Stimulated activated CD4-positive, alpha-beta T cell treated with anti-CD3 and anti-CD28 coated beads, Interleukin-12 subunit alpha, Interleukin-12 subunit beta, amount 100 ng/mL, for 48 hours (primary cell): ENCODE measurements around the gene TEX44.
"Not testable (repeated sequence)": the region's sequence is repeated elsewhere in the genome, so short reads cannot be mapped to it uniquely, and the experiment has no call there.

Source experiments
- DNase-seq, 3 donors: peaks; one replicate each; pipeline ENCODE4 v3.0.0-alpha.2; 2020; ENCODE audit warnings: low read depth in 2 of 3, low spot score in 1 of 3

The TEX44 gene

DNA sequence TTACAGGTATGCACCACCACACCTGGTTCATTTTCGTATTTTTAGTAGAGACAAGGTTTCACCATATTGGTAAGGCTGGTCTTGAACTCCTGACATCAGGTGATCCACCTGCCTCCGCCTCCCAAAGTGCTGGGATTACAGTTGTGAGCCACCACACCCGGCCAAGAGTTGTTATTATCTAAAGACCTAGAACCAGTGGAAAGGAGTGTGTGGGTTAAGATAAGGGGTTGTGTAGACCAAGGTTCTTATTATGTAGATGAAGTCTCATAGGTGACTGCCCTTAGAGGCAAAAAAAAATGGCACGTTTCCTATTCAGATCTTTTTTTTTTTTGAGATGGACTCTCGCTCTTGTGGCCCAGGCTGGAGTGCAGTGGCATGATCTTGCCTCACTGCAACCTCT lies 21.7 kb upstream of the TEX44 start:
- not testable (repeated sequence) for DNase-seq

DNA sequence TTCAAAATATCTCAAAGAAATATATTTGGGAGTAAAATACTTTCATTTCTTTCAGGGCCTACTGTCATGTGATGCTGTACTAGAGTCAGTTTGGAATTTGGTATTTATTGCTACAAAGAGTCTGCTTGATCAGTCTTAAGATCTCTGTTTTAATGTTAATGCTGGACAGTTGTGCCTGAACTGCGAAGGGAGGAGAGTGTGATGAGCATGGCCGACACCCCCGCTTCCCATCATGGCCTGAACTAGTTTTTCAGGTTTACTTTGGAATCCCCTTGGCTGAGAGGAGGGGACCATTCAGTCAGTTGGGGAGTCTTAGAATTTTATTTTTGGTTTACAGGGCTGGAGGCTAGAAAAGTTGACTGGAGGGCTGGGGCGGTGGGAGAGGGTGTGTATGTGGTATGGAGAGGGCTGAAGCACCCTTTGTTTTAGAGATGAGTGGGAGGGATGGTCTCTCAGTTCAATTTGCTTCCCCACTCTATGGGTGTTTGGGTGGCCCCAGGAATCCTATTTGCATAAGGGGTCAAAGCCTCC lies 20.9 kb upstream of the TEX44 start:
- DNase-seq: no peak

DNA sequence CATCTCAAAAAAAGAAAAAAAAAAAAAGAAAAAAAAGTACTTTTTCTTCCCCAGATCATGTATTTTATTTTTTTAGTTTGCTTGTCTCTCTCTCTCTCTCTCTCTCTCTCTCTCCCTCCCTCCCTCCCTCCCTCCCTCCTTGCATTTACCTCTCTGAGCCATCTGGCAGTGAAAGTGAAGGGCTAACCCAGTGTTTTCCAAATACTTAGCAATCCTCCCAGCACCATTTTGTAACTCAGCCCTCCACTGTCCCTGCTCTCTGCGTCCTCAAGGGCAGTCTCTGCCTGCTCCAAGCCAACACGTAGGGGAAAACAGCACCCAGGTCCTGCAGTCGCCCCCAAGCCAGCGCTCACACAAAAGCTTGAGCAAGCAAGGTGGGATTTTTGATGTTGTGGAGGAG lies 19.6 kb upstream of the TEX44 start:
- DNase-seq: no peak

DNA sequence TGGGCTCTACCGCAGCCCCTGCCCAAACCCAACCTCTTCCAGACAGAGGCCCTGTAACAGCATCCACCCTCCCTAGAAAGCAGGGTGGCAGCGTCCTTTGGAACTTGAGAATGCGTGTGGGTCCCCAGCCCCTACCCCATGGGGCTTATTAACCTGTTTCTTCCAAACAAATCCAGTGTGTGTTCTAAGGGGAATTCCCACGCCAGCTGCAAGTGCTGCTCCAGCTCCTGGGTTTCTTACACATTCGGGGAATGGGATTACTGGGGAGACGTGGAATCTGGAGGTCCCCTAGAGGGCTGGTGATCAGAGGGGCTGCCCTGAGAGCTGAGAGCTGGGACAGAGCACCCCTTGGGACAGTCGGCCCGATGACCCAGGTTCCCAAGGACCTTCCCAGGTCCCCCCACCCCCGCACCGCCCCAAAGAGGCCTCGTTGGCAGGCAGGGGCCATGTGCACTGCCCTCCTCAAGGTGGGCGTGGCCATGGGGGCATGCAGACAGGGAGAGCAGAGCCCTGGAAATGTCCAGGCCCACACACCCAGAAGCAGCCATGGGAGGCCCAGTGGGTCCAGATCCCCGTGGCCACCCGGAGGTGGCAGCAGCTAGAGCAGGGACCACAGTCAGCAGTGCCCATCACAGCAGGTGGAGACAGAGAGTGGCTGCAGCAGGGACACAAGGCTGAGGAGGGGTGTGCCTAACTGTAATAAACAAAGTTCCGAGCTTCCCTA lies 18.8 kb upstream of the TEX44 start:
- DNase-seq: no peak

DNA sequence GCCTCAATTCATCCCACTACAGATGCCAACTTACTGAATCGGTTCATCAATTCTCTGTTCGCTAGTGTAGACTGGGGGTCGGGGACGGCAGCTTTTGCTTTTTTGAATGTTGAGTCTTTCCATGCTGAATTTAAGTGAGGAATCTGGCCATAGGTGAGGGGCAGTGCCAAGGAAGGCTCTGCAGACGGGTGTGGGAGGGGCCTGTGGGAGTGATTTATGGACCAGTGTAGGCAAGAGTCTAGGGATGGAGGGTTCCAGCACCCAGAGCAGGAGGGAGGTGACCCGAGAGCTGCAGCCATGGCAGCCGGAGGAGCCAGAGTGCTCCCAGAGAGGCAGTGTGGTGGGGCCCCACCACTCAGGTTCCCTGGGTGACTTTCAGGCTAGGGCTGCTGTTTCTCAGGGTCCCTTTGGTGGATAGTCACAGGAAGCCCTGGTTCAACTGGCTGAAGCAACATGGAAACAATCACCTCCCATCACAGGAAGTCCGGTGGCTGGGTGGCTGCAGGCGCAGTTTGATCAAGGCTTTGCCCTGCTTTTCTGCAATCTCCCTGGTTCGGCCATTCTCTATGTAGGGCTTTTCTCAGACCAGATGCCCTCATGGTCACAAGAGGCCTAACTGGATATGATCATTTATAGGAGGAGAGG lies 16.9 kb upstream of the TEX44 start:
- DNase-seq: no peak

DNA sequence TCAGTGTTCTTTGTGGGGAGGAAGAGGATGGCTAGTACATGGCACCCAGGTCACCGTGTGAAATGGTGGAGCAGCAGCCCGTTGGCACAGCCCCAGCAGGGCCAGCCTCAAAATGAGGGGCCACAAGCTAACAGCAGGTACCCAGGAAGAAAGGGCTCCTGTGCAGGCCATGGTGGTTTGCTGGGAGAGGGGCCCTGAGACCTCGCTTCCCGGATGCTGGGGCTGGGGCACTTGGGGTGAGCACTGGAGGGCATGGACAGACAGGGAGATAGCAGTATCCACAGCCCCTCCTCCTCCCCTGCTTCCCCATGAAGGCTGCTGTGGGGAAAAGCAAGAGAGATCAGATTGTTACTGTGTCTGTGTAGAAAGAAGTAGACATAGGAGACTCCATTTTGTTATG lies 16.2 kb upstream of the TEX44 start:
- no peak for DNase-seq

DNA sequence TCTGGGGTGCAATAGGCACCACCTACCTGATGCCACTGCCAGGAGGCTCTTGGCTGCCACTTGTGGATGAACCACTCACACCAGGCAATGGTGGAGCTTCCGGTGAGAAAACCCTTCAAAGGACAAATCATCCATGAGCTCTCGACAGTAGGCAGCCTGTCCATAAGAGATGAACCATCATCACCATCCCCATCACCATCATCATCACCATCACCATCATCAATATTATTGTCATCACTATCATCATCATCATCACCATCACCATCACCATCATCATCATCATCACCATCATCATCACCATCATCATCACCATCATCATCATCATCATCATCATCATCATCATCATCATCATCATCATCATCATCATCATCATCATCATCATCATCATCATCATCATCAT lies 14.0 kb upstream of the TEX44 start:
- not testable (repeated sequence) for DNase-seq

DNA sequence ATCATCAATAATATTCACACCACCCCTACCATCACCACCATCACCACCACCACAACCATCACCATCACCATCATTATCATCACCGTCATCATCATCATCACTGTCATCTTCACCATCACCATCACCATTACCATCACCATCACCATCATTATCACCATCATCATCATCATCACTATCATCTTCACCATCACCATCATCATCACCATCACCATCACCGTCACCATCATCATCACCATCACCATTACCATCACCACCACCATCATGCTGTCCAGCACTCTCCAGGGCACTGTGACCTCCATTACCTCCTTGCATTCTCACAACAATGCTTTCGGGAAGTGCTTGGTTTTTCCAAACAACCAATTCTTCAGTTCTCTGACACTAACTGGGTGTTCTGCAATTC lies 13.1 kb upstream of the TEX44 start:
- no peak for DNase-seq

DNA sequence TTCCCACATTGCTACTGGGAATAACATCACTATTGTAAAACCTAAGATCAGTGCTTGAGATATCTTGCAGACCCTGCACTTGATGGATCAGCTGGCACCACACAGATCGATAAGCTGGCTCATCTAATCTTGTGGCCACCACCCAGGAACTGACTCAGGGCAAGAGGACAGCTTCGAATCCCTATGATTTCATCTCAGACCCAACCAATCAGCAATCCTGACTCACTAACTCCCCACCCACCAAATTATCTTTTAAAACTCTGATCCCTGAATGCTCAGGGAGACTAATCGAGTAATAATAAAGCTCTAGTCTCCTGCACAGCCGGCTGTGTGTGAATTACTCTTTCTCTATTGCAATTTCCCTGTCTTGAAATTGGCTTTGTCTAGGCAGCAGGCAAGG lies 11.3 kb upstream of the TEX44 start:
- DNase-seq: no peak

DNA sequence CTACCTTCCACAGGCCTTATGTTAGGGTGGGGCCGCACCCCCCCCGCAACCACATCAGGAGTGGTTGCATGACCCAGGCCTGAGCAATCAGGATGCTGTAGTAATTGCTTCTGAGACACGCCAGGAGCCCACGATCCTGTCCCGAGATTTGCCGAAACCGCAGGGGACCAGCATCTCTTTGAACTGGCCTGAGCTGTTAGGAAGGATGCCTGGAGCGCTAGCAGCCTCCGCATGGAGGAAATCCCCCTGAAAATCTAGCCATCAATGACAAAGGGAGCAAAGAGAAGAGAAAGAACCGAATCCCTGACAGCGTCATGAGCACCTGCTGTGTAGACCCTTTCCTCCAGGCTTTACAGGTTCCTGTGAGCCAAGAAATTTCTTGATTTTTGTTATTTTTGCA lies 8.7 kb upstream of the TEX44 start:
- DNase-seq: no peak

DNA sequence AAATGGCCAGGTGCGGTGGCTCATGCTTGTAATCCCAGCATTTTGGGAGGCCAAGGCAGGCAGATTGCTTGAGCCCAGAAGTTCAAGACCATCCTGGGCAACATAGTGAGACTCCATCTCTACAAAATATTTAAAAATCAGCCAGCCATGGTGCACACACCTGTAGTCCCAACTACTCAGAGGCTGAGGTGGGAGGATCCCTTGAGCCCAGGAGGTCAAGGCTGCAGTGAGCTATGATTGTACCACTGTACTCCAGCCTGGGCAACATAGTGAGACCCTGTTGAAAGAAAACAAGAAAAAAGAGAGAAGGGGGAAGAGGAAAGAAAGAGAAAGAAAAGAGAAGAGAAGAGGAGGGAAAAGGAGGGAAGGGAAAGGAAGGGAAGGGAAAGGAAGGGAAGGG lies 4.9 kb upstream of the TEX44 start:
- not testable (repeated sequence) for DNase-seq

DNA sequence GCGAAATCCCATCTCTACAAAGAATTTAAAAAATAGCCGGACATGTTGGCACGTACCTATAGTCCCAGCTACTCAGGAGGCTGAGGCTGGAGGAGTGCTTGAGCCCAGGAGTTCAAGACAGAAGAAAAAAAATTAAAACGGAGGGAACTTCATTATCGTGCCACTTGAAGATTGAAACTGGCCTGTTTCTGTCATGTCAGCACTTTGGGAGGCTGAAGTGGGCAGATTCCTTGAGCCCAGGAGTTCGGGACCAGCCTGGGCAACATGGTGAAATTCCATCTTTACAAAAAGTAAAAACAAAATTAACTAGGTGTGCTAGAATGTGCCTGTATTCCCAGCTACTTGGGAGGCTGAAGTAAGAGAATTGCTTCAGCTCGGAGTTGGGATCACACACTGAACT lies 3.0 kb upstream of the TEX44 start:
- no peak for DNase-seq

DNA sequence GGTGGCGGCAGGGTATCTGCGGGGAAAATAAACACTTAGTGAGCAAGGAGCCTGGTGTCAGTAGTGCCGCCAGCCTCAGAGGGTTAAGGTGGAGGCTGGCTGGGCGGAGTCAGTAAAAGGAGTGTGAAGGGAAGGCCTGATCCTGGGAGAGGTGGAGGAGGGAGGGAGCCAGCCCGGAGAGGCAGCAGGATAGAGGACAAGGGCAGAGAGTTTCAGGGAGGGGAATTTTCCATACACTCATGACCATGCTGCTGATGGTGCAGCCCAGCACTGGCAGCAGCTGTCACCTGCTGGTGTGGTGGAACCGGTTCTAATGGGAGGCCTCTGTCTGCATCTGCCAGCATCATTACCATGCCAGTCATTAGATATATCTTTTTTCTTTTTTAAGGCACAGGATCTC lies 2.0 kb upstream of the TEX44 start:
- no peak for DNase-seq

DNA sequence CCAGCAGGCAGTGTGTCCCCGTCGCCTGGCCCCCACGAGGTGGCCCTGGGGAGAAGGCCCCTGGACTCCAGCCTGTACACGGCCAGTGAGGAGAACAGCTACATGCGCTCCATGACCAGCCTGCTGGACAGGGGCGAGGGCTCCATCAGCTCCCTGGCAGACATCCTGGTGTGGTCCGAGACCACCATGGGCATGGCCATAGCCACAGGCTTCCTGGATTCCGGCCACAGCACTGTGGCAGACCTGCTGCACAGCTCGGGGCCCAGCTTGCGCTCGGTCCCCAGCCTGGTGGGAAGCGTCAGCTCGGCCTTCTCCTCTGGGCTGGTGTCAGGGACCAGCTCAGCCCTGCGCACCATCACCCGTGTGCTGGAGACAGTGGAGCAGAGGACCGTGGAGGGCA lies 1.0 kb downstream of the TEX44 start:
- DNase-seq: no peak

DNA sequence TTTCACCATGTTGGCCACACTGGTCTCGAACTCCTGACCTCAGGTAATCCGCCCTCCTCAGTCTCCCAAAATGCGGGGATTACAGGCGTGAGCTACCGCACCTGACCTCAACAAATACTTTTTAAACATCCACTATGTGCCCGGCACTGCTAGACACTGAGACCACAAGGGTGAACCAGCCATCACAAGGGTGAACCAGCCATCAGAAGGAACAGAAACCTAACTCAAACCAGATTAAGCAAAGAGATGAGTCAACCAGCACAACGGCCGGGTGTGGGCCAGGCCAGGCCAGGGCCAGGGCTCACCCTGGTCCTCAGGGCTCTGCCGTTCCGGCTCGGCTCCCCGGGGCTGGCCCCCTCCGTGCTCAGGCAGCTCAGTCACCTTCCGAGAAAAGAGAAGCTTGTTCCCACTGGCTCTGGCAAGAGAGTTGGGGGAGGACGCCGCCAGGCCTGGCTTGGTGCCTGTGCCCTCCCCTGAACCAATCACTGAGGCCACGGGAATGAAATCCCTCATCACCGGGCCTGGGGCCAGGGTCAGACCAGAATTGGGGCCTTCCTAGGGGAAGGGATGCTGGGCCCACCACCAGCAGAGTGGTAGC lies 4.4 kb downstream of the TEX44 start:
- no peak for DNase-seq

DNA sequence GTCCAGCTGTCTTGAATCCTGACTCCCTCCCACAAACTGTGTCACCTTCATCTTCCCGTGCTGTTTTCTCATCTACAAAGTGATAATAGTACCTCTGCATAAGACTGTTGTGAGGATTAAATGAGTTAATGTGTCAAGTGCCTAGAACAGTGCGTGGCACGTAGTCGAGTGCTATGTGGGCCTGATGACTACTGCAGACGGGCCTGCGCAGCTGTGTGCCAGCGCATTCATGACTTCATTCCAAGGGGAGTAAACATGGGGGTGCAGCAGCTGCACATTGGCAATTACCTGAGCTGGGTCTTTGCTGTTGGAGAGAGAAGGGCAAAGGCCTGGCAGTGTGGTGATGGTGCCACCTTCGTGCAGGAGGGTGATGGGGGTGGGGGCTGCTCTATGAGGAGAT lies 5.0 kb downstream of the TEX44 start:
- DNase-seq: no peak

DNA sequence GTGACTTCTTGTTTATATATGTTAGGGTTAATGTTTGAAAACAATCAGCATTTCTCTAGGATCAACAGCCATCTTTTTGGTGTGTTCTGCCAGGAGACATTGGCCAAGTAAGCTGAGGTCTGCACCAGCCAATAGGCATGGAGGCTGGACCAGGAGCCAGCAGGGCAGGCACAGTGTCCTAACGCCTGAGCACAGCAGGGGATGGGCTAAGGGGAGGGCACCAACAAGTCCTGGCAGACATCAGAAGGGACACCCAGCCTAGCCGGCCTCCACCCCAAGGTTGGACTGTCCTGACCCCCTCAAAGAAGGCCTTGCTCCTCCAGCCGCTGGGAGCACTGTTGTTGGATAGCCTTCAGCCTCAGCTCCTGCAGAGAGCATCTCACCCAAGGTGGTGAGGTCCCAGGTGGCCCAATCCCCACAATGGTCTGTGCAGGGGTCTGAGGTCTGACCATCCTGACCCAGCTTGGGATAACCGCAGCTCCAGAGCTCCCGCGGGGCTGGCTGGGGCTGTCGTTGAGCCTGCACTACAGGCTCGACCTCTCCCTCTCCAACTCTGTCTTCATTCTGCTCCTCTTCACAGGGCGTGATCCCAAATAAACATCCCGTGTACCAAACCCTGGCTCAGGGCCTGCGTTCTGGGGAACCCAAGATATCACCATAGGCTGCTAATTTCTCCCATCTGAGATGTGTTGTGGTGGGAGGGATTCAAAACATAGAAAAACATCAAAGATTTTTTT lies 8.1 kb downstream of the TEX44 start:
- DNase-seq: no peak

DNA sequence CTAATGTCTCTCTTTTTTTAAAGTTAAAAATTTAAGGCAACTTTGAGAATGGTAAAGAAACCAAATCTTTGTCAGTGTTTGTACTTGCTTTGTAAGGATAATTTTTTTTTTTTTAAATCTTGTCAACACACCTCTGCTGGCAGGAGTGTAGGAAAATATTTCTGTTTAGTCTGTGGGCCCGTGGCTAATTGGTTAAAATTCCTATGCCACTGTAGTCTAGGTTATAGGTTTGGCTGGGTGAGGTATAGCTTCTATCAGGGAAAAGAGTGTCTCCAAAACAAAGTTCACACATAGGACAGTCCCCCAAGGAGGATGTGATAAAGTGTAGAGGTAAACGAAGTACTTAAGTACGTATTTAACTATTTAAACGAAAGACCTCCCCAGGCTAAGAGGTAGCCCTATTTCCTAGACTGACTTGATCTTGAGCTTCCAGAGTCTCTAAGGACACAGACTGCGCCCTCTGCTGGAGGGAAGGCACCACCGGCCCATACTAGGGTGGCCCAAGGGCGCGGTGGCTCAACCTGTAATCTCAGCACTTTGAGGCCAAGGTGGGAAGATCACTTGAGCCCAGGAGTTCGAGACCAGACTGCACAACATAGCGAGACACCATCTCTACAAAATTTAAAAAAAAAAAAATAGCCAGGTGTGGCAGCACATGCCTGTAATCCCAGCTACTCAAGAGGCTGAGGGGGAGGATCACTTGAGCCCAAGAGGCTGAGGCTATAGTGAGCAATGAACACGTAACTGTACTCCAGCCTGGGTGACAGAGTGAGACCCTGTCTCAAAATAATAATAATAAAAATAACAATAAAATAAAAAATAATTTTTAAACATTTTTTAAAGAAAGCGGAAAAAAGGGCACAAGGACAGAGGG lies 8.9 kb downstream of the TEX44 start:
- peak; percentile 67 to 85 (median 80) for DNase-seq

DNA sequence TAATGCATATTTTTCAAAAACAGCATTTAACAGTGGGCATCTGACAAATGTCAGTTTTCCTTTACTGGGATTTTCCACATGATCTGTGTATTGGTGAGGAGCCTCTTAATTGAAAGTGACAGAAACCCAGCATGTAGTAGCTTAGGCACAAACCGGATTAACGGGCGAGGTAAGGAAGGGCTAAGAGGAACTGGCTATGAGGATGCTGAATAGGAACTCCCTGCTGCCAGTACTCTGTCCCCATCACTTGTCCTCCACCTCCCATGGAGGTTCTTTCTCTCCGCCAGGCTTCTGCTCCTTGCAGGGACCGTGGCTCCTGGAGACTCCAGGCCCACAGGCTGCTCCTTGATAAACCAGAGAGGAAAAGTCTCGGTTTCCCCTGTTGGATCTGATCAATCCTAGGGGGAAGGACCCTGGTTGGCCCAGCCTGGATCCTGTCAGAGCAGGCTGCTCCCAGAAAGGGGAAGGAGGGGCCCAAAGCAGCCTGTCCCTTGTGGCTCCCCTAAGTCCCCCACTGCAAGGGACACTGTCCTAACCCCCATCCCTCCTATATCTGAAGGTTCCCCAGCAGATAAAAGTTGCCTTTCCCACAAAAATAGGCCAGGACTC lies 10.3 kb downstream of the TEX44 start:
- DNase-seq: no peak

DNA sequence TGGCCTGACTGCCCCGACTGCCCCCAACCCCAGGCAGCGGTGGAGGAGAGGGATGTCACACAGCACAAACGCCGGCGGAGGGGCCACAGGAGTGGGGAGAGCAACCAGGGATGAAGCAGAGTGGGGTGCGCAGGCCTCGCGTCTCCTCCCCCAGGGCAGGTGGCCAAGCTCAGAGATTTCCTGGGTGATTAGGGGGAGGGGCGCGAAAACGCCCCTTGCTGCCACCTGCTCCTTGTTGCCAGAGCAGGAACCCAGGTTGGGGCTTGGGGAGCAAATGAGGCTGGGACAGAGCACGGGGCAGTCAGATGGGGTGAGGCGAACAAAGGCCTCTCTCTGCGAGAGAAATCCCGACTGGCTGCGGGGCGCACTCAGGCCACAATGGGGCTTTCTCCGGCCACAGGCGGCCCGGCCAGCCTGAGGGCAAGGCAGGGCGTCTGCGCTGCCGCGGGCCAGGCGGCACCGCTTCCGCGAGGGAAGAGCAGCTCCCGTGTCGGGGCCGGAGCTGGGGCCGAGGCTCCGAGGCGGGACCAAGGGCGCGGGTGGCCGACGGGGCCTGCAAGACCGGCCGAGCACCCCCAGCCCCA lies 11.5 kb downstream of the TEX44 start:
- no peak for DNase-seq
